Non-pigmented ciliary epithelial cell (primary cell): ENCODE data around the gene GYS2.

ENCODE experiments used
- DNase-seq: peaks from one replicate; pipeline ENCODE4 v3.0.0-alpha.2; 2010; ENCODE audit warnings: low read depth

The GYS2 gene

DNA sequence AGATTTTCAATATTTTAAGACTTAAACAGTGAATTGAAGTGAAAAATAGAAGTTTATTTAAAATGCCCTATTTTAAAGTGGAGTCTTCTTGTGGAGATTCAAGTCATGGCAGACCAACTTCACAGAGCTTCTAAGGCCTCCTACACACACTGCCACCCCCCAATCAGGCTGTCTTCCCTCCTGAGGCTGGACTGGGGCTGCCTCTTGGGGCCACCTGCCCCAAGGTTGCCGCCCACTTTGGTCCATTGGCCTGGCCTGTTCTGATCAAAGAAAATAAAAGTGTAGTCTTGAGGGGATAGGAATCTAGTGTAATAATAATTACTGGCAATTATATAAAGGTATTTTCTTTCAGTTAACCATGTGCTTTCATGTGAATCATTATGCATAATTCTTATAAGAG lies 101.8 kb downstream of the GYS2 start:
- DNase-seq: no peak

DNA sequence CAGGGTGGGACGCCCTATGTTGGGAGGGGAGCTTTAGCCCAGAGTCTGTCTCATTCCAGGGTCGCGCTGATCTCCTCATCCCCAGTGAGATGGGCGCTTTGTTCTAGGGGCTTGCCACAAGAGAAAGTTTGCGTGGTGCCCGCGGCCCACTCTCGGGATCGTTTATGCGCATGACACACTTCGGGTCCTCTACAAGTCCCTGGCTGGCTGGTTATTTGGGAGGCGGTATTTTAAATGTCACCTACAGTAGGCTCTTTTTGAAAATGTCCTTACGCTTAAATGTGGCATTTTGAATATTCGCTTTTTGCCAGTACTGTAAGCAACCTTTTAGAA lies 102.5 kb downstream of the GYS2 start:
- no peak for DNase-seq

DNA sequence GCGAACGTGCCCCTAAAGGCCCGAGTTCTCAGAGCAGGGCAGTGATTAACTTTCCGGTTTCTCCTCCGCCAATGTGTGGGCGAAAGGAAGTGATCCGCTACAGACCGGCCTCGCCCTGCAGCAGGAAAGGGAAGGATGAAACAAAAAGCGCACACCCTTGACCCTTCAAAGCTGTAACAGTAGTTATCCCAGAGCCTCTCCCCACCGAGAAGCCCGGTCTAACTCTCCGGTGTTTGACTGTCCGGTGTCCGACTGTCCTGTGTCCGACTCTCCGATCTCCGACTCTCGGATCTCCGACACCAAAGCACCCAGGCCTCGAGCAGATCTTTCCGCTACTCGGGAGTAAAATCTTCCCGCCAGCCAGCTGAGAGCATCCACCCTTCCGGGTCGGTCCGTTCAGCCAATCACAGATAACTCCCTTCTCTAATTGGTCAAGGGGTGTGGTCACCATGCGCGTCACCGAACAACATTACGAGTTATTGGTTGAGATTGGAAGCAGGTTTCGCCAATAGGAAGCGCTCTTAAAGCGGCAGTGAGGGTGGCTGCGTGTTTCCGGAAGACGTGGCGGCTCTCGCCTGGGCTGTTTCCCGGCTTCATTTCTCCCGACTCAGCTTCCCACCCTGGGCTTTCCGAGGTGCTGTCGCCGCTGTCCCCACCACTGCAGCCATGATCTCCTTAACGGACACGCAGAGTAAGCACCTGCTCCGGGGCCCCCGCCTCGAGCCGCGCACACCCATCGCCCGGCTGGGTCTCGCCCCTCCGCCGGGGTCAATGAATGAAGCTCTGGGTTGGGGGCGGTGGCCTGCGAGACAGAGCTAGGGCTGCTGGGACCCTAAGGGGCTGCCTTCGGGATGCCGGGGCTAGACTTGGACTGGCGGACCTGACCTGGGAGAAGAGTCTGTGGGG lies 103.1 kb downstream of the GYS2 start, which contains the start of the genes GOLT1B and RECQL:
Gene GOLT1B (plus strand): TSS at position 532 of the 906 bp plus-strand sequence. CDS start 135 bp downstream, at position 667.
Gene RECQL (minus strand): TSS at position 378 of the 906 bp plus-strand sequence. CDS start 2,065 bp downstream, outside the sequence.
- peak; percentile 98 for DNase-seq

DNA sequence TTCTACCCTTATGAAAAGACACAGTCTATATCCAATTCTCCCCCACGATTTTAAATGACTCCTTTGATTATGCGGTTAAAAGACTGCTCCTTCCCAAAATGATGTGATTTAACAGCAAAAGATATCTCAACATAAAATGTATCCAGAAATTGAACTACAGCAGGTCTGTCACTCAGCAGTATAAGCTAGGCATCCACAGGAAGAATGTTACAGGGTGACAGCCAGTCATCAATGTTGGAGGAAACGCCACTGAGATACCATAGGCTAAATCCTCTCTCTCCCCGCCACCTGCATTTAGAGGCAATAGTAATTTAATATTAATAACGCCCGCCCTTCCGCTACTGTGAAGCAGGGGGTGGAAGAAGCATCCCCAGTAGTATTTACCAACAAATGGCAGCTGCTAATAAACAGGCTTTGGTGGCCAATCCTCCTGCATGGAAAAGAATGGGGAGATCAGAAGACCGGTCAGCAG lies 103.8 kb downstream of the GYS2 start:
- no peak for DNase-seq

DNA sequence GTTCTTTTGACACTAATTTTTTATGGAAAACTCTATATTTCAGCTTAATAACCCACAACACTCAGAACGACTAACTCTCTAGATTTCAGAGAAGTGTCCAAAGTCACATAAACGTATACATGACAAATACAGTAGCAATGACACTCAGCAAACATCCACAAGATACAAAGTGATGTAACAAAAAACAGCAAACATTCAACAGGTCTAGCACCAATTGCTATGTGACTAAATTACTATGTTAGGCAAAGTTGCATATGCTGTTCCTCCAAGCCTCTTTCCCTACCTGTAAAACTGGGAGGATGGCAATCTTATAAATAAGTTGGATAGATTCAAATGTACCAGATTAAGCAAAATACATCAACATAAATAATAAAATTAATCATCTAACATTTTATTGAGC lies 104.9 kb downstream of the GYS2 start:
- DNase-seq: no peak
